ENCODE measurements around the gene MCU. TPM values are rescaled to one million over a fixed set of nuclear protein-coding genes. Genes with fewer than 3 reads are reported as not detected.
"Not testable (repeated sequence)": the region's sequence is repeated elsewhere in the genome, so short reads cannot be mapped to it uniquely, and the experiment has no call there.

The MCU gene
- total RNA-seq, 1 donor from 2014 or later, result 31.4 TPM

DNA sequence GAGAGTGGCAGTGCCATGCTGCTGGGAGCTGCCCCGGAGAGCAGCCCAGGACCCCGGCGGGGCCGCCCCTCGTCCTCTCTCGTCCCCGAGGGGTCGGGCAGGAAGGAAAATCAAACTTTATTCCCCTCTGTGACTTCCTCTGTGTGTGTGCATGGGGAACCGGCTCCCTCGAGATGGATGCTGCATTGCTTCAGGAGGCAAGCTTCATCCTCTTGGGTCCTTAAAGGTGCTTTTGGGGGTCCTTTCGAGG is 726 bp downstream of the MCU start:
- Mint-ChIP-seq H3K27me3 (ENCODE audit: unreplicated experiment) (no peaks in the 10 kb centered on the region), H3K27ac (ENCODE audit: unreplicated experiment) (peak overlapping the region; percentile 62), H3K4me3 (ENCODE audit: unreplicated experiment) (peak overlapping the region; percentile 92), H3K9me3 (ENCODE audit: unreplicated experiment) (no peaks in the 10 kb centered on the region), H3K4me1 (ENCODE audit: unreplicated experiment) (peaks cover 43% of the 10 kb centered on the region), H3K36me3 (ENCODE audit: unreplicated experiment) (no peaks in the 10 kb centered on the region)
- no peak for TF ChIP-seq CTCF (IDR thresholded peaks at IDR 0.05)
- no peak for DNase-seq (ENCODE audit: extremely low spot score, unreplicated experiment)

- Mint-ChIP-seq H3K27me3 (ENCODE audit: unreplicated experiment) (no peaks in the 10 kb centered on the region), H3K4me1 (ENCODE audit: unreplicated experiment) (peaks cover 38% of the 10 kb centered on the region), H3K27ac (ENCODE audit: unreplicated experiment) (peak overlapping the region; percentile 62), H3K36me3 (ENCODE audit: unreplicated experiment) (no peaks in the 10 kb centered on the region), H3K9me3 (ENCODE audit: unreplicated experiment) (no peaks in the 10 kb centered on the region), H3K4me3 (ENCODE audit: unreplicated experiment) (peak overlapping the region; percentile 92)
- no peak for DNase-seq (ENCODE audit: extremely low spot score, unreplicated experiment)
- TF ChIP-seq CTCF (IDR thresholded peaks at IDR 0.05), result no peak
These were observed 1.2 kb downstream of the MCU start for GRCh38 chr10:72692994-72693781.

GRCh38 chr10:72694476-72695369 is 2.8 kb downstream of the MCU start:
- H3K27me3 Mint-ChIP-seq (ENCODE audit: unreplicated experiment), result no peaks in the 10 kb centered on the region
- peaks cover 36% of the 10 kb centered on the region for H3K4me1 Mint-ChIP-seq (ENCODE audit: unreplicated experiment)
- no peak for DNase-seq (ENCODE audit: extremely low spot score, unreplicated experiment)
- H3K36me3 Mint-ChIP-seq (ENCODE audit: unreplicated experiment), result no peaks in the 10 kb centered on the region
- peak; percentile 71 for TF ChIP-seq CTCF (IDR thresholded peaks at IDR 0.05)
- H3K9me3 Mint-ChIP-seq (ENCODE audit: unreplicated experiment), result no peaks in the 10 kb centered on the region
- H3K4me3 Mint-ChIP-seq (ENCODE audit: unreplicated experiment), result peak overlapping the region; percentile 57
- peak overlapping the region; percentile 57 for H3K27ac Mint-ChIP-seq (ENCODE audit: unreplicated experiment)

- Mint-ChIP-seq H3K9me3 (ENCODE audit: unreplicated experiment) (no peaks in the 10 kb centered on the region), H3K27me3 (ENCODE audit: unreplicated experiment) (no peaks in the 10 kb centered on the region), H3K27ac (ENCODE audit: unreplicated experiment) (no peak overlapping the region), H3K4me1 (ENCODE audit: unreplicated experiment) (peaks cover 30% of the 10 kb centered on the region), H3K4me3 (ENCODE audit: unreplicated experiment) (no peak overlapping the region), H3K36me3 (ENCODE audit: unreplicated experiment) (no peaks in the 10 kb centered on the region)
- no peak for DNase-seq (ENCODE audit: extremely low spot score, unreplicated experiment)
- no peak for TF ChIP-seq CTCF (IDR thresholded peaks at IDR 0.05)
These were observed 3.6 kb downstream of the MCU start for GRCh38 chr10:72695496-72695895.

DNA sequence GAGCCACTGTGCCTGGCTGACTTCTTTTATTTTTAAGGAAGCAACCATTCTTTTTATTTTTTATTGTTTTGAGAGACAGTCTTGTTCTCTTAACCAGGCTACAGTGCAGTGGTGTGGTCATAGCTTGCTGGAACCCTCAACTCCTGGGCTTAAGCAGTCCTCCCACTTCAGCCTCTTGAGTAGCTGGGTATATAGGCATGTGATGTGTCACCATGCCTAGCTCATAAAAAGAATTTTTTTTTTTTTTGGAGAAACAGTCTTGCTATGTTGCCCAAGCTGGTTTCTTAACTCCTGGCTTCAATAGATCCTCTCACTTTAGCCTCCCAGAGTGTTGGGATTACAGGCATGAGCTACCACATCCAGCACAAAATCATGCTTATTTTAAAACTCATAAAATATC is 5.8 kb downstream of the MCU start:
- peaks cover 37% of the 10 kb centered on the region for H3K4me1 Mint-ChIP-seq (ENCODE audit: unreplicated experiment)
- H3K9me3 Mint-ChIP-seq (ENCODE audit: unreplicated experiment), result no peaks in the 10 kb centered on the region
- TF ChIP-seq CTCF (IDR thresholded peaks at IDR 0.05), result no peak
- no peaks in the 10 kb centered on the region for H3K36me3 Mint-ChIP-seq (ENCODE audit: unreplicated experiment)
- no peak overlapping the region for H3K4me3 Mint-ChIP-seq (ENCODE audit: unreplicated experiment)
- no peak overlapping the region for H3K27ac Mint-ChIP-seq (ENCODE audit: unreplicated experiment)
- no peaks in the 10 kb centered on the region for H3K27me3 Mint-ChIP-seq (ENCODE audit: unreplicated experiment)
- no peak for DNase-seq (ENCODE audit: extremely low spot score, unreplicated experiment)

- H3K4me1 Mint-ChIP-seq (ENCODE audit: unreplicated experiment), result peaks cover 19% of the 10 kb centered on the region
- H3K36me3 Mint-ChIP-seq (ENCODE audit: unreplicated experiment); H3K27me3 Mint-ChIP-seq (ENCODE audit: unreplicated experiment); H3K9me3 Mint-ChIP-seq (ENCODE audit: unreplicated experiment); H3K4me3 Mint-ChIP-seq (ENCODE audit: unreplicated experiment); DNase-seq (ENCODE audit: extremely low spot score, unreplicated experiment): not testable (repeated sequence)
- H3K27ac Mint-ChIP-seq (ENCODE audit: unreplicated experiment), result peak overlapping the region; percentile 64
These were observed 10.5 kb downstream of the MCU start for GRCh38 chr10:72702465-72702864.
